ENCODE data around the gene IWS1.
"Not testable (repeated sequence)": the region's sequence is repeated elsewhere in the genome, so short reads cannot be mapped to it uniquely, and the experiment has no call there.

The IWS1 gene

DNA sequence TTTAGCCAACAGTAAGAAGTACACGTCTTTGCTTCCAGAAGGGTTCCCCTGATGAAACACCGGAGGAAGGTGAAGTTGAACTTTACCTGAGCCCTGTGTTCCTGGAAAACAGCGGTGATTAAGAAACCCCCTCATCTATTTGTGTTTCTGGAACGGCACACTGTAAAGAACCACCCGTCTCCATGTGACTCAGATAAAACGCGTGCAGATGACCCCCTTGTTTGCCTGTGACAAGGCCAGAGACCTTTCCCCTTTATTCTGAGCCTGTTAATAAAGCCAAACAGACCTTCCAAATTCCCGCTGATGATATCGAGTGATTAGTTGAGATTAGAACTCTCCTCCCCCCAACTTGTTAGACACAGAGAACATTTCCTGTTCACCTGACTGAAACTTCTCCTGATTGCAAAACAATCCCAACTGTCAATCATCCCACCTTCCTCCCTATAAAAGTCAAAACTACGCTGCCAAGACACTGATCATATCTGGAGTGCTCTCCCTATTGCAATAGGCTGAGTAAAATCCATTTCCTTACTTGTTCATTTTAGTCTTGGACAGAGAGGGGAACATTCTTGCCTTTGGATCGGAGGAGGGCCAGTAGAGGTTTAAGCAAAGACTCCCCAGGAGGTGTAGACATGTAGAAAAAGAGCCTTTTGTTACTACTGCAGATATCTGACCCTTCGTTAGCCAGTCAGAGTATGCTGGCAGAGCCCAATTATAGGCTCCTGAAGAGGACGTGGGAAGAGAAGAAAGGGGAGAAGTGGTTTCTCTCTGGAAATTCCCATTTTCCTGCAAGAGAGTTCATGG is 914 bp upstream of the IWS1 start:
- DNase-seq = peak; percentile 53

DNA sequence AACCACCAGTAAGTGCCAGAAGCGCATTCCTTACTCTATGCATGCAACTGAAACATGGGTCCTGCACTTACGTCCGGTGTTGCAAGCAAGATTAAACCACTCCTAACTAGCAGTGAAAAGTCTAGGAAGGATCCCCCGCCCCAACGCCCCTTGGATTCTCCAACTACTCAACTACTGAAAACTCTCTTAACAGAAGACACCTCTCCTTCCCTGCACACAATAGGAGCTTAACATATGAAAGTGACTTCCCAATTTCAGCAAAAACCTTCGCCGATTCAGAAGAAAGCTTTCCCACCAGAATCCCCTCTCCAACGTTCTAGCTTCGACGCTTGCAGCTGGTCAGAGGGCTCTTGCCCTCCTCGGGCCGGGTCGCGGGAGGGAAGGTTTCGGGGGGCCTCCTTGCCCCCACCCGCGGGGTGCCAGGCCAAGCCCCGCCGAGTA is 578 bp downstream of the IWS1 start:
- DNase-seq = peak; percentile 11

DNA sequence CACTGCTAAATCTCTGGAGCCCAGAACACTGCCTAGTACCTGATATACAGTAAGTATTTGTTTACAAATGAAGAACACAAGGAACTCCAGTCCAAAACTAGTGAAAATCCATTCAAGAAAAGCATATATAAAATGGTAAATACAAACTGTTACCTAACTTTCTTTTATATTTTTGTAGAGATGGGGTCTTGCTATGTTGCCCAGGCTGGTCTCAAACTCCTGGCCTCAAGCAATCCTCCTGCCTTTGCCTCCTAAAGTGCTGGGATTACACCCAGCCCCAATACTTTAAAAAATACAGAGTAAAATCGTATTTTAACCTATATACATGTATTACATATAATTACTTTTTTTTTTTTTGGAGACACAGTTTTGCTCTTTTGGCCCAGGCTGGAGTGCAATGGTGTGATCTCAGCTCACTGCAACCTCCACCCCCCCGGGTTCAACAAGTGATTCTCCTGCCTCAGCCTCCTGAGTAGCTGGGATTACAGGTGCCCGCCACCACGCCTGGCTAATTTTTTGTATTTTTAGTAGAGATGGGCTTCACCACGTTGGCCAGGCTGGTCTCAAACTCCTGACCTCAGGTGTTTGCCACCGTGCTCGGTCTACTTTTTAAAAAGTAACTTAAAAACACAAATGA is 2.0 kb downstream of the IWS1 start:
- DNase-seq = not testable (repeated sequence)

DNA sequence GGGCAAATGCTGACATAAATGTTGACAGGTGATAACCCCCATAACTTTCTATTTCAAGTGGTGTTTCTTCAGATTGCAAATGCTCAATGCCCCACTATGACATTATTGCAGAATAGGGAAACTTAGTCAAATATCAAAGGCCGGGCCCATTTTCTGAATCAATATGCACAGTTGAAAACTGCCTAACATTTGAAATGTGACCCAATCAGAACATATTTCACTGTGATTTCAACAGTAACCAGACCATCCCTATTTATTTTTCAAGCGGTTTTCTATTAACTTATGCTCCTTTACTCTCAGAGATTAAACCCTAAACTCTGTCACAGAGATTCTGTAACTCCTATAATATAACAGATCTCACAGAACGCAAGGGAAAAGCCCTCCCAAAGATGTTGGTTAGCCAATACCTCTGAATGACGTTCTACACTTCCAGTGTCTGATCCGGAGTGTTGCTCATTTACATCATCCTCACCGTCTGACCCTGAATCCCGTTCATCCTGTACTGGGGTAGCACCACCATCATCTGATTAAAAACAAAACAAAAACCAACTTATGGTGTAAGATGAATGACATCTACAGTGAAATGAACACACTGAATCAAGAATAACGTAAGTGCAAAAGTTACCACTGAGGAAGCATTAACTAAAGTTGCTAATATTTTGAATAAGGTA is 2.9 kb downstream of the IWS1 start:
- DNase-seq = no peak

DNA sequence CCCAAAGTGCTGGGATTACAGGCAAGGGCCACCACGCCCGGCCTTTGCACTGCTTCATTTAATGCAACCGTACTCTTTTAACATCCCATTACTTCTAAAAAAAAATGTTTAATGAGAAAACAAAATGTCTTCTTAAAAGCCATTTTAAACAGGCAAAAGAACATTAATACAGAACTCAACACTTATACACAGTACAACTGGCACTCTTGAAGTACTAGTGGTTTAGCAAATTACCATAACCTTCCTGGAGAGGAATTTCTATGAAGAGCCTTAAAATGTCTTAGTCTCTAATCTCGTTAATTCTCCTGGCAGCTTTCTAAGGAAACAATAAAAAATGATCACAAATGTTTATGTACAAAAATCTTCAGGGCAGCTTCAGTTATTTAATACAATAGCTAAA is 5.9 kb downstream of the IWS1 start:
- DNase-seq = no peak

DNA sequence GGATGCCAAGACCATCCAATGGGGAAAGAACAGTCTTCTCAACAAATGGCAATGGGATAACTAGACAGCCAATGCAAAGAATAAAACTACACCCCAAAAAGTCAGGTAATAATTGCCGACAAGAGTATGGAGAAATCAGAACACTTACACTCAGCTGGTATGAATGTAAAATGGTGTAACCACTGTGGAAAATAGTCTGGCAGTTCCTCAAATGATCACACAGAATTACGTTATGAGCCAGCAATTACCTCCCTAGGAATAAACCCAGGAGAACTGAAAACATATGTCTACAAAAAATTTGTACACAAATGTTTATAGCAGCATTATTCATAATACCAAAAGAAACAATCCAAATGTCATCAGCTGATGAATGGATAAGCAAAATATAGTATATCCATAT is 8.8 kb downstream of the IWS1 start:
- DNase-seq = no peak

DNA sequence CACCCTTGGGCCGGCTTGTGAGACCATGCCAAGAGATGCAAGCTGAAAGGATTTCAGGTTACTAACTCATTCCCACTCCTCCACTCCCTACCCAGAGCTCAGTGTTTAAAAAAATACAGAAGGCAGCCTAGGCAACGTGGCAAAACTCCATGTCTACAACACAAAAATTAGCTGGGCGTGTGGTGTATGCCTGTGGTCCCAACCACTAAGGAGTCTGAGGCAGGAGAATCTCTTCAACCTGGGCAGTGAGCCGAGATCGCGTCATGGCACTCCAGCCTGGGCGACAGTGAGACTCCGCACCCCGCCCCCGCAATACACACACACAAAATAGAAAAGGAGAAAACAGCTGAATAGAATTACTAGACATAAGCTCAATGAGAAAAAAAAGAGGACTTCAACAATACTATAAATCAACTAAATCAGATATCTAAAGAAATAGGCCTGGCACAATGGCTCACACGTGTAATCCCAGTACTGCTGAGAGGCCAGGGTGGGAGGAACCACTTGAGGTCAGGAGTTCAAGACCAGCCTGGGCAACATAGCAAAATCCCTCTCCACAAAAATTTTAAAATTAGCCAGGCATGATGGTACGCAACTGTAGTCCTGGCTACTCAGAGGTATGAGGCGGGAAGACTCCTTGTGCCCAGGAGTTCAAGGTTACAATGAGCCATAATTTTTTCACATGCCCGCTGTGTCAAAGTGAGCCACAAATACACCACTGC is 10.1 kb downstream of the IWS1 start:
- no peak for DNase-seq

DNA sequence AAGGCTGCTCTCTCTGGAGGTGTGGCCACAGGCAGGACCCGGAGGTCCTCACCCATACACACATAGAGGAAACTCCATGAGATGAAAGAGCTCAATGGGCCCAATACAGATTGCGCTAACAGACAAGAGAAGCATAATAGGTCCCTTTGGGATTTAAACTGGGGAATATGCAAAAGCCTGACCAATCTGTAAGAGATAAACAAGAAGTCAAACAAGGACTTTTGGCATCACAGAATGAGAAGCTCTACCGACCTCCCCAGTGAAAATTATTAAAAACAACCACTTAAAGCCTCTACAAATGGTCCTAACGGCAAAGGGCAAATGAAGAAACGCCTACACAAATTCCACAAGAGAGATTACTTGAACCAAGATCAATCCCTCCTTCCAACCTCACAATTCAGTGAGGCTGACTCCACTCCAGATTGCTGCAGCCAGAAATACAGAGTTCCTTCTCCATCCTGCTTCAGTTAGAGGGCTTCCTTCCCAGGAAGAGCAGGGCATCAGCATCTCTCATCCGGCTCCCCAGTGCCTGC is 10.8 kb downstream of the IWS1 start:
- no peak for DNase-seq

DNA sequence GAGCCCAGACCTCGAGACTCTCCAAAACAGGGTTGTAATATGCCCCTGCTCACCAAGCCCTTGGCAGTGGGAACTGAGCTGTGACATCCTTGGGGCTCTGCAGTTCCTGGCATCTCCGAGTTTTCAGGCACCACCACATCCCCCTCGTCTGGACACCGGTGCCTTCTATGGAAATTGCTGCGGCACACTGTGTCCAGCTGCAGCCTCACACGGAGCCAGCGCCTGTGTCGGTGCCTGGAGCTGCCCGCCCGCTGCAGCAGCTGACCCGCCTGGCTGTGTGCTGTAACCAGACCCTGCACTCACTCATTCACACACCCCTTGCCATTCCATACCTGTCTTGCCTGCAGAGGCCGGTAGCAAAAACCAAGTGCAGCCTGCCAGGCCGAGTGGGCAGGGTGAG is 11.8 kb downstream of the IWS1 start:
- no peak for DNase-seq

DNA sequence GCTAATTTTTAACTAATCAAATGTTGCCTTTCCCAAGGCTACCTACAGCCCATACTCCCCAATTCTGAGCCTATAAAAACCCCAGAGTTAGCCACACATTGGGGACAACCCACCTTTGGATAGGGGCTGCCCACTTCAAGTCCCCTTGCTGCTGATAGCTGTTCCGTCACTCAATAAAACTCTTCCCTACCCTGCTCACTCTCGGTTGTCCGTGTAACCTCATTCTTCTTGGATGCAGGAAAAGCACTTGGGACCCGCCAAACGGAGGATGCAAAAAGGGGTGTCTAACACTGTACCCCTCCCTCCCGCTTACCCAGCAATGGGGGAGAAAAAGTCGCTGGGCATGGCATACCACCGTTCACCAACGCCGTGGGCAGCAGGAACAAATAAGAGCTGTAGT is 12.2 kb downstream of the IWS1 start:
- DNase-seq = no peak

DNA sequence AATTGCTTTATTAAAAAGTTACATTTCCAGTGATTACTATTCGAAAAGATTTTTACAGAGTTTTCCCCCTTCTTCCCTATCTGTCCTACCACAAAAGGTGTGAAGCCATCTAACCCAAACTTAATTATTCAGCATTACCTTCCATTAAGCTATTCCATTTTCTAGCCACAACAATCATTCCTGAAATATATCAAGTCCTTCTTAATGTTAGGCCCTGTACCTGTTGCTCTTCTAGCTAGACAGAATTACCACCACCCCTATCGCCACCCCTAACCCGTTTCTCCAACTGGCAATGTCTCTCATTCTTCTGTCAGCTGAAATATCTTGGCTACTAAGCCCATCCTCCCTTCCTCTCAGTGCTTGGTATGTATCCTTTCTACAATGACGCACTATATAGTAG is 13.9 kb downstream of the IWS1 start:
- no peak for DNase-seq

DNA sequence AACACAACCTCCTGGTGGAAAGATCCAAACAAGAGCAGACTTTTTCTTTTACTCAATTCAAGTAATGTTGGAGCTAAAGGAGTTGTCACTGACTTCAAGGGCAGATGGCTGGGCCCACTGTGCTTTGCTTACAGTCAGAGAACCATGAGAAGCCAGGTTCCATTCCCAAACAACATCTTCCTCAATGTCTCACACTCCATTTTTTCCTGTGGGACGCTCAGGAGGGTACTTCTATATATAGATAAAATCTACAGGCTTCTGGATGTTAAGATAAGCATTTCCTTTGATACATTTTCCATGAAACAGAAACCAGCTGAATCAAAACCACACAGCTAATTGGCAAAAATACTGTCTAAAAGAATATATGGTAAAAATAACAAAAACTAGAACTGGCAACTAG is 14.4 kb downstream of the IWS1 start:
- DNase-seq = no peak

DNA sequence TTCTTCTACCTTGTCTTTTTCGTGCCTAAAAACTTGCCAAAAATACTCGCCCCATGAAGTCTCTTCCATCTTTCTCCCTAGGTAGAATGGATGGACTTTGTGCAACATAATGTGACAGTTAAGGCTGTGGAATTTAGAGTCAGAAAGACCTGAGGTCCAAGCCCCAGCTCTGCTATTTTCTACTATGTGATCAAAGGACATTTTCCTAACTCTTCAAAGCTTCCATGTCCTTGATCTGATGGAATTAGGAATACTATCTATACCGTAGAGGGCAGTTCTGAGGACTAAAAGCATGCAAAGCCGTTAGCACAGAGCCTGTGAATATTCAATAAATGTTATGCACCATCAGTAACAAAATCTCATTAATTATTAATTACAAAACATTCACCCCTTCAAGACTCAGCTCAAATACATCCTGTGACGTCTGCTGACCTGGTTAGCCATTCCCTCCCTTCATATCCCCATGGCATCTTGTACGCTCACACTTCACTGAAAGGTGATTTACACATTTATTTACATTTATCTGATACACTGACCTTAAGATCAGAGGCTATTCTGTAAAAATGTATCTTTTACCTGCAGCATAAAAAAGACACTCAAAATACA is 15.1 kb downstream of the IWS1 start:
- no peak for DNase-seq

DNA sequence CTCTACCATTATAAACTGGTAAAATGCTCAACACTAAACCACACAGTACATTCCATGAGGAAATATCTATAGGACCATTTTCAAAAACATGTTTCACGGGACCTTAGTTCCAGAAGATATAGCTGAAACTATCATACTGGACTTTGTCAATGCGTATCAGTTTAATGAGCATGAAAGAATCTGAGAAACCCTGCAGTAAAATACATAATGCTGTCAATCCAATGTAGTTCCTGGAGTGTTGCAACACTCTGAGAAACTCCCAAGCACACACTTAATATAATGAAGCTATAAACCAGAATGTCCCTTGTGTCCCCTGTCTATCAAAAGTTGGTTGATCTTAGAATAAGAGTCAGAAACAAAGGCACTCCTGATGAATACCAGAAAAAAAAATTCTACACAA is 16.2 kb downstream of the IWS1 start:
- no peak for DNase-seq

DNA sequence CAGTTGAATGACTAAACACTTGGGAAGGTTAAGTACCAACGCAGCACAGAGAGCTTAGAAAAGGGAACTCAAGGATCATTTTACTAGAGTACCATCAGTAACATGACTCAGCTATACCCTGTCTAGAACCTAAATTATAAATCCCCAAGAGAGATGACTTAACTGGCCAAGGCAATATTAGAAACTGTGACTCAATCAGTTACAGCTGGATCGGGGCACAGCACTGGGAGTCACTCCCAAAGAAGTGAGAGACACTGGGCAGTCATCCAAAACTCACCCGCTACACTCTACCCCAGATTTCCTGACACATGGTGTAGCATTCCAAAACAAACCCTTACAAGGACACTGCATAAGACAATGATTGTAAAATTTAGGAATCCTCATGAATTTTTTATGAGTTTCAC is 17.7 kb downstream of the IWS1 start:
- DNase-seq = peak; percentile 81

DNA sequence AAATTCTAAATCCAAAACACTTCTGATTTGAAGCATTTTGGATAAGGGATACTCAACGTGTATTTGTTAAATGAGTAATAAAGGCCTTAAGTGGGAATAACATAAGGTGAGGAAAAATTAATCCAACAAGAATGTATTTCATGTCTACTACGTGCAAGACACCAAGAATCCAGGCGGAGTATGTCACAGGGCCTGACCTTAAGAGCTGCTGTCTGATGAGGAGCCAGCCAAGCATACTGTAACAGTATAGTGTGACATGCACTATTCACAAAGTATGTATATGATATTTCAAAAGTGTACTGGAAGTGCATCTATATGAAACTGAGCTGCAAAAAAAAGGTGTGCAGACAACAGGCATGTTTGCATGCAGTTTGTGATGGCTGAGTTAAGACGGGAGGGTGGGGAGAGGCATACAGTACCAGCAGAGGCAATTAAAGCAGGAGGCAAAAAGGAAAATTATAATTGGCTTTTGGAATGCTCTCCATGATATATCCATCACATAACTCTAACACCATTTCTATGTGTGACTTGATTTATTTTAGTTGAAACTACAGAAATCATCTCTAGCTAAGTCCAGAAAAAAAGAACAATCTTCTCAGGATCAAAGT is 18.2 kb downstream of the IWS1 start:
- no peak for DNase-seq

DNA sequence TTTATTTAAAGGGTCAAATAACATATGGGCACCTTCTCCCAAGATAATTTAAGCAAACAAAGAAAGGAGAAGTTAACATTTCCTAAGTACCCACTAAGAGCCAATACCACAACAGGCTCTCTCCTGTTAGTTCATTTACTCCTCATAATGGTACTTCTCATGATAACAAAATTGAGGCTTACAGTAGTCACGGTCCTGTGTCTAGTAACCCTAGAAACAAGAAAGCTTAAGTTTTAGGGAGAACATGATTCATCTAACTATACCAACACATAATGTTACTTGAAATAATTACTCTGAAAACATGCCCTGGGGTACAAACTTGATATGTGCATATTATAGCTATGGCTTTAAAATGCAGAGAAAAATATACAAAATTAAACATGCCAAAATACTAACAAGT is 19.8 kb downstream of the IWS1 start:
- DNase-seq = peak; percentile 17

DNA sequence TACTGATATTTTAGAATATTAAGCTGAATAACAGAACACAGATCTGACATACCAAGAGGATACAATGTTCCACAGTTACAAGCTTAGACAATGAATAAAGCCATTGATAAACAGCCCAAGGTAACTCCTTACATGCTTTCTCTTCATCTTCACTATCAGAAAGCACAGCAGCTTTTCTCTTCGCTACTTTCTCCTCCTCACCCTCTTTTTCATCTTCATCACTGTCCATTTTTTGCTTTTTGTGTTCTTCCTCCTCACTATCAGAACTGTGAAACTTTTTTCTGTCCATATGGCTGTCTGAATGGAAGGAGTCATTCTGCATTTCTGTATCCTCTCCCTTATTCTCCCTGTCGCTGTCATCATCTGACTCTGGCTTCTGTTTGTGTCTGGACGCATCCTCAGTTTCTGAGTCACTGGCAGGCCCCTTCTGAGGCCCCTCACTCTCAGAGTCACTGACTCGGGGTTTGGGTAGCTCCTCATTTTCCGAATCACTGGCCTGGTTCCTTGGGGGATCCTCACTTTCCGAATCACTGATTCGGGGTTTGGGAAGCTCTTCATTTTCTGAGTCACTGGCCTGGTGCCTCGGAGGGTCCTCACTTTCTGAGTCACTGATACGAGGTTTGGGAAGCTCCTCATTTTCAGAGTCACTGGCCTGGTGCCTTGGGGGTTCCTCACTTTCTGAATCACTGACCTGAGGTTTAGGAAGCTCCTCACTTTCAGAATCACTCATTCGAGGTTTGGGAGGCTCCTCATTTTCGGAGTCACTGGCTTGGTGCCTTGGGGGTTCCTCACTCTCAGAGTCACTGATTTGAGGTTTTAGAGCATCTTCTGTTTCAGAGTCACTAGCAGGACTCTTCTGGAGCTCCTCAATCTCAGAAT is 21.5 kb downstream of the IWS1 start:
- DNase-seq = no peak

DNA sequence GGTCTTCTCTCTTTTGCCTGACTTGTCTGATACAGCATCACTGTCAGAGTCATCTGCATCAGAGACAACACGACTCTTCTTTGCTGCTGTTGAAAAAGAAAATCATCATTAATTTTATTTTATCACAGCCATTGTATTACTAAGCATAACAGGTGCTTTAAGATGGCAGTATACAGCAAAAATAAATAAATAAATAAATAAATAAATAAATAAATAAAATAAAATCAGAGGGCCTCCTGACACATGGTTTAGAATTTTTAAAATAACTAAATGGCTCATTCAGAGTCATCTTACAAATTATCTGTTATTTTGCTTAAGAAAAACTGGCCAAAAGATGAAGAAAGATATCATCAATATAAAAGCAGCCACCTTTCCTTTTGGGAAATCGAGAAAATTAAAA is 22.8 kb downstream of the IWS1 start:
- DNase-seq = no peak

DNA sequence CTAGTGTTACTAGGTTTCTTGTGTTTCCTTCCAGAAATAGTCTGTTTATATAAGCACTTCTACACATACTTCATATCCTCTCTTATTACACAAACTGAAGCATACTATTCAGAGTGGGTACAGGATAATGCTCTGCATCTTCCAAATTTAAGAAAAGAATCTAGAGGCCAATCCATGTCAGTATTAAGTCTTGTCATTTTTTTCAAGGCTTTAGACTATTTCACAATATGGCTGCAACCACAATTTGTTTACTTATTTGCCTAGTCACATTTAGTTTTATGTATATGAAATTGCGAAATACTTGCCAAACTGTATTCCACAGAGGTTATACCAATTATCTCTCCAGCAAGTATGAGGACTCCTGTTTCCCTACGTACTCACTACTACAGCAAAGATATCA is 27.9 kb downstream of the IWS1 start:
- no peak for DNase-seq

DNA sequence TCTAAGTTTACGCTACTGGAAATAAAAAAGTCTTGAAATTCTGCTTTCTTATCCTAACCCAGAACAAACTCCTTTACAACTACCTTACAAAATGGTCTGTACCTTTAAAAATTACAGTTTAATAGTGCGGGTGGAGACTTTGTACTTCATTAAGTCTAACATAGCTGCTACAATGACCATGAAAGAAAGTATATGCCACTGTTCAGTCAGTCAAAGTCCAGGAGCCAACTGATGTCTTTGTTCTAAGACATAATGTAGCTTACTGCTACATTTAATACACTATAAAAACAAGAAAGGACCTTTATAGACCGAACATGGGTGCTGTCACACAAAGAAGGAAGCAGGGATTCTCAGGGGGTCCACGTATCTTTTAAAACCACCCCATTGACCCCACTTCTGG is 36.0 kb downstream of the IWS1 start:
- no peak for DNase-seq
